GM12872 (cell line): Measurements from ENCODE around the gene LPCAT2.

Experiments used
- CTCF ChIP-seq: IDR thresholded peaks from 3 replicates; pipeline ENCODE4 v1.5.1; 2011; ENCODE audit warnings: low read depth, mild to moderate bottlenecking, low read length, moderate library complexity; ENCODE audit not compliant: insufficient read depth

The LPCAT2 gene

GRCh38 chr16:55508271-55508921 is 476 bp upstream of the LPCAT2 start:
- no peak for TF ChIP-seq CTCF

GRCh38 chr16:55510185-55510805 is 1.4 kb downstream of the LPCAT2 start:
- no peak for TF ChIP-seq CTCF

GRCh38 chr16:55512941-55513340 is 4.1 kb downstream of the LPCAT2 start:
- TF ChIP-seq CTCF, result no peak

- TF ChIP-seq CTCF, result no peak
Measured at GRCh38 chr16:55513616-55514015, 4.7 kb downstream of the LPCAT2 start.

- no peak for TF ChIP-seq CTCF
Measured at GRCh38 chr16:55515111-55515510, 6.2 kb downstream of the LPCAT2 start.

GRCh38 chr16:55521792-55522191 is 12.9 kb downstream of the LPCAT2 start:
- no peak for TF ChIP-seq CTCF

- no peak for TF ChIP-seq CTCF
Measured at GRCh38 chr16:55526441-55526840, 17.6 kb downstream of the LPCAT2 start.
